Right ventricle myocardium inferior (tissue), 1 donor: Measurements from ENCODE around the gene TAF11L4. TPM values are rescaled to one million over a fixed set of nuclear protein-coding genes. Genes with fewer than 3 reads are reported as not detected.

Source experiments
- total RNA-seq: library from RNA; stranded (reverse); fragmentation: NEBNext Ultra II Directional; extraction: Animal tissue kit (Norgen Biotek cat#: 25700); gene quantifications from one replicate; pipeline ENCODE4 v1.2.1, GENCODE V29; 2021
- donor health status: DM: no; HTN: yes; CAD: no; lungs with severe emphysema.

TAF11L4 gene
- total RNA-seq, 1 donor from 2014 or later = not detected

Other genes with a start within 250 kb of the TAF11L4 start
- not detected for gene TAF11L2, start 23.6 kb upstream of the TAF11L4 start, total RNA-seq
- not detected for gene TAF11L3, start 3.4 kb upstream of the TAF11L4 start, total RNA-seq
- not detected for gene TAF11L5, start 3.4 kb downstream of the TAF11L4 start, total RNA-seq
- not detected for gene TAF11L6, start 6.9 kb downstream of the TAF11L4 start, total RNA-seq
- not detected for gene TAF11L7, start 64.0 kb downstream of the TAF11L4 start, total RNA-seq
- not detected for gene TAF11L8, start 69.2 kb downstream of the TAF11L4 start, total RNA-seq
- not detected for gene TAF11L9, start 72.6 kb downstream of the TAF11L4 start, total RNA-seq
- not detected for gene TAF11L10, start 76.0 kb downstream of the TAF11L4 start, total RNA-seq
- gene TAF11L11, start 82.4 kb downstream of the TAF11L4 start, total RNA-seq = not detected
- not detected for gene TAF11L12, start 88.6 kb downstream of the TAF11L4 start, total RNA-seq
- not detected for gene TAF11L13, start 110.3 kb downstream of the TAF11L4 start, total RNA-seq
- gene TAF11L14, start 112.7 kb downstream of the TAF11L4 start, total RNA-seq = not detected